HFFc6 (cell line): Measurements from ENCODE around the gene EPAS1. TPM values are rescaled to one million over a fixed set of nuclear protein-coding genes. Genes with fewer than 3 reads are reported as not detected.

Experiments used
- DNase-seq: peaks from one replicate; pipeline ENCODE4 v3.0.0-alpha.2; 2018
- H3K27ac Mint-ChIP-seq: 2 replicates; pipeline ENCODE4 v1.8.0; 2020; ENCODE audit warnings: mild to moderate bottlenecking, mixed read lengths
- H3K27me3 Mint-ChIP-seq: 2 replicates; pipeline ENCODE4 v1.8.0; 2021; ENCODE audit warnings: mild to moderate bottlenecking, moderate library complexity, mixed read lengths; ENCODE audit not compliant: insufficient read depth
- H3K36me3 Mint-ChIP-seq: 2 replicates; pipeline ENCODE4 v1.8.0; 2021; ENCODE audit warnings: low read depth, mixed read lengths
- H3K4me1 Mint-ChIP-seq: 2 replicates; pipeline ENCODE4 v1.8.0; 2020; ENCODE audit warnings: low read depth, mixed read lengths
- H3K4me3 Mint-ChIP-seq: 2 replicates; pipeline ENCODE4 v1.8.0; 2020; ENCODE audit warnings: mild to moderate bottlenecking, moderate library complexity, mixed read lengths
- H3K9me3 Mint-ChIP-seq: 2 replicates; pipeline ENCODE4 v1.8.0; 2020; ENCODE audit warnings: mild to moderate bottlenecking, mixed read lengths
- total RNA-seq, 6 experiments: library from RNA; stranded (reverse); fragmentation: NEBNext Ultra II Directional; extraction: Animal tissue kit (Norgen Biotek cat#: 25700); gene quantifications; 2 replicates in 1 of 6; 3 replicates in 5 of 6; pipeline ENCODE4 v1.2.3, GENCODE V29; 2021
- TF ChIP-seq, protein P1 (sequence below): fragments of 200-600 bp; sonication (generic); IDR thresholded peaks from 2 replicates; pipeline ENCODE4 v1.5.0; 2021; ENCODE audit warnings: antibody characterized with exemption, mild to moderate bottlenecking

The EPAS1 gene
- total RNA-seq, 6 experiments from 2014 or later = 93.5 to 115 (median 101) TPM

DNA sequence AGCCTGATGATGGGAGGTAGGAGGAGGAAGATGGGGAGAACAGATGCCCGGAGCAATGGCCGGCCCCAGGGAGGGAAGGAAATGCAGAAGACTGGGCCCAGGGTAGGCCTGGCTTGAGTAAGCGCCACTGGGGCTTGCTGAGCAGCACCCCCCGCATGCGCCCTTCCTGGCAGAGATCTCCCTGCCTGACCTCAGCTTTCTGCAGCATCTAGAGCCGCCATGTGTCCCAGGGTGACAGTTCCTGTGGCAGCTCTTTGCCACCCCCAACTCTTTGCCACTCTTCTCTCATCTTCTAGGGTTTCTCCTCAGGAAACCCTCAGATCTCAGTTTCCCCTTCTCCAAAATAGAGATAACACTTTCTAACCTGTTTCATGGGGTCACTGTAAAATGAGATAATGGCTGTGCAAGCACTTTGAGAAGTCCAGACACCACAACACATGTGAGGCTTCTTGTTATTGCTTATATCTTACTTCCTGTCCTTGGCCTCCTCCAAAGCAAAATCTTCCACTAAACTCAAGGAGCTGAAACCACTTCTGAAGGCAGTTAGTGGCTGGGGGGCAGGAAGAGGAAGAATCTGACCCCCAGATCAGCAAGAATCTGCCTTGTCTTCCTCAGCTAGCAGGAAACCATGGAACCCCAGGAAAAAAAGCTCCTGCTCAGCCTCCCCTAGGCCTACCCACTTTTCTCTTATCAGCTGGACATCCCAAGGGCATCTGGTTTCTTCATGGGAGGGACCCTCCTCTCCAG lies 64.9 kb downstream of the EPAS1 start:
- DNase-seq = no peak
- H3K27me3 Mint-ChIP-seq = no peaks in the 10 kb centered on the region; the same call in 1 of the 2 replicates
- no peak overlapping the region for H3K4me3 Mint-ChIP-seq
- H3K36me3 Mint-ChIP-seq = peaks cover 49% of the 10 kb centered on the region
- TF ChIP-seq, protein P1, sequence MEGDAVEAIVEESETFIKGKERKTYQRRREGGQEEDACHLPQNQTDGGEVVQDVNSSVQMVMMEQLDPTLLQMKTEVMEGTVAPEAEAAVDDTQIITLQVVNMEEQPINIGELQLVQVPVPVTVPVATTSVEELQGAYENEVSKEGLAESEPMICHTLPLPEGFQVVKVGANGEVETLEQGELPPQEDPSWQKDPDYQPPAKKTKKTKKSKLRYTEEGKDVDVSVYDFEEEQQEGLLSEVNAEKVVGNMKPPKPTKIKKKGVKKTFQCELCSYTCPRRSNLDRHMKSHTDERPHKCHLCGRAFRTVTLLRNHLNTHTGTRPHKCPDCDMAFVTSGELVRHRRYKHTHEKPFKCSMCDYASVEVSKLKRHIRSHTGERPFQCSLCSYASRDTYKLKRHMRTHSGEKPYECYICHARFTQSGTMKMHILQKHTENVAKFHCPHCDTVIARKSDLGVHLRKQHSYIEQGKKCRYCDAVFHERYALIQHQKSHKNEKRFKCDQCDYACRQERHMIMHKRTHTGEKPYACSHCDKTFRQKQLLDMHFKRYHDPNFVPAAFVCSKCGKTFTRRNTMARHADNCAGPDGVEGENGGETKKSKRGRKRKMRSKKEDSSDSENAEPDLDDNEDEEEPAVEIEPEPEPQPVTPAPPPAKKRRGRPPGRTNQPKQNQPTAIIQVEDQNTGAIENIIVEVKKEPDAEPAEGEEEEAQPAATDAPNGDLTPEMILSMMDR = no peak
- peaks cover 40% of the 10 kb centered on the region for H3K4me1 Mint-ChIP-seq
- H3K9me3 Mint-ChIP-seq = no peaks in the 10 kb centered on the region
- H3K27ac Mint-ChIP-seq = peak overlapping the region; percentile 49; the same call in 1 of the 2 replicates

DNA sequence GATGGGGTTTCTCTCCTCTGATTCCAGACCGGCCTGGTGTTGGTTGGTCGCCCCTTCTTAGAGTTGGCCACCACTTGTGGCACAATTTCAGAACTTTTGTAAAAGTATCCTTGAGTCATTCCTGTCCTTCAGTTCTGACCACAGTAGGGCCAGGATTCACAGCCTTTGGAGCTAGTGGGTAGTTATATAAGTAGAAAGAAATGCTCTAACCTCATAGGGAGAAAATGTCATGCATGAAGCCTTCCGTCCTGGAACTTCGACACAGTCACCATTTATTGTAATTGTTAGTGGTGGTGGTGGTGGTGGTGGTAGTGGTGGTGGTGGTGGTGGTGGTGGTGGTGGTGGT lies 65.4 kb downstream of the EPAS1 start:
- DNase-seq = no peak

DNA sequence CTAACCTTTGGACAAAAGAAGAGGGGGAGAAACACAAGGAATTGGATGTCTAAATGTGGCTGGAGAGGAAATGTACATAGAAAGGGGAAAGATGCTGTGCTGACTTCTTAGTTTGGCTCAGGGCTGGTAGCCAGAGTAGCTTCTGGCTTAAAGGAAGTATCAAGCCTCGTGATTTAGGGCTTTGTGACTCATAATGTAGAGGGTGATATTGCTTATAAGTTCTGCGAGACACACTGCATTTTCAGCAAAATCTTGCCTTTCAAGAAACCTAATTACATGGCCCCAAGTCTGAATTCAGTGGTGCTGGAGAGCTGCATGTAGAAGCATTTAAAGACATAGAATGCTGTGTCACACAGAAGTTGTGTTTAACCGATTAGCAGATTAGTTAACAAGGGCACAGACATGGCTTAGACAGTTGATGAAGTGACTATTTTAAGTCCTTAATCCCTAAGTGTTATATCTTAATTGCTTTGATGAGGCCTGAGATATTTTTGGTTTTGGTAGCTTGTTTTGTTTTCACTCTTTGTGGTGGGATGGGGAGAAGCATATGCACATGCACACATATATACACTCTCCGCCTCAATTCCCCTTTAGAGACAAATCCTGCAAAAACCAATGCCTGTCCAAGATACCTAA lies 66.4 kb downstream of the EPAS1 start:
- Mint-ChIP-seq H3K27ac (peak overlapping the region; percentile 64), H3K36me3 (peaks cover 34% of the 10 kb centered on the region), H3K4me3 (no peak overlapping the region), H3K9me3 (no peaks in the 10 kb centered on the region), H3K27me3 (no peaks in the 10 kb centered on the region), H3K4me1 (peaks cover 40% of the 10 kb centered on the region)
- peak; percentile 47 for DNase-seq
- TF ChIP-seq, protein P1 = no peak

More for the DNA sequence above, 65.4 kb downstream of the EPAS1 start:
- TF ChIP-seq, protein P1 = no peak
- no peak overlapping the region for H3K4me3 Mint-ChIP-seq
- peak overlapping the region; percentile 49; the same call in 1 of the 2 replicates for H3K27ac Mint-ChIP-seq
- no peaks in the 10 kb centered on the region for H3K9me3 Mint-ChIP-seq
- peaks cover 44% of the 10 kb centered on the region for H3K36me3 Mint-ChIP-seq
- H3K27me3 Mint-ChIP-seq = no peaks in the 10 kb centered on the region; the same call in 1 of the 2 replicates
- H3K4me1 Mint-ChIP-seq = peaks cover 40% of the 10 kb centered on the region

DNA sequence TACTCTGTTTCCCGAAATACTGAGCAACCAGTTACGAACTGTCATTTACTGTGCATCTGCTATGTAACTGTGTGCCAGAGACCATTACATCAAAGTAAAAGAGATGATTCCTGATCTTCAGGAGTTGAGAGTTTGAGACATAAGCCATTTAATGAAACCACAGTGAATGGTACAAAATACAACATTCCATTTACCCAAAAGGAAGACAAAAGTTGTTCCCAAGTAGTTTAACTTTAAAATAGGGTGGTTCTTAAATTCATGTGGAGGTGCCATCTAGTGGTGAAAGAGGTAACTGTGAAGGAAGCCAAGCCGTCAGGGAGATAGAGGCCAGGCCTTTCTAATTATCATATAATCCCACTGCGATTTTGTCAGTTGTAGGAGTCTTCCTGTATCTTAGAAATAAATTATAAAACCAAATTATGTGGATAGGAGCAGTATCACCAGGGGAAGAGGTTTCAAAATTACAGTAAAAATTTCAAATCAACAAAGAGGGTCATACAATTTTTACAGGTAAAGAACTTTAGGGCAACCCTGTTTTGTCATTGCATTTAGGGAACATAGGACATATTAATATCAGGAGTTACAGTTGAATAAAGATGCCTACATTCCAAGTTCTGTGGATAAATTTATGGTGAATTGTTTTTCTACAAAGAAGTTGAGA lies 67.7 kb downstream of the EPAS1 start:
- DNase-seq = peak; percentile 46
- 0 out of 2 replicates have a peak, but pooled peaks cover 2% of the 10 kb centered on the region for H3K27me3 Mint-ChIP-seq
- TF ChIP-seq, protein P1 = peak; percentile 94
- peaks cover 43% of the 10 kb centered on the region for H3K4me1 Mint-ChIP-seq
- H3K9me3 Mint-ChIP-seq = no peaks in the 10 kb centered on the region
- no peak overlapping the region for H3K4me3 Mint-ChIP-seq
- H3K27ac Mint-ChIP-seq = no peak overlapping the region; the same call in 1 of the 2 replicates
- peaks cover 29% of the 10 kb centered on the region for H3K36me3 Mint-ChIP-seq

DNA sequence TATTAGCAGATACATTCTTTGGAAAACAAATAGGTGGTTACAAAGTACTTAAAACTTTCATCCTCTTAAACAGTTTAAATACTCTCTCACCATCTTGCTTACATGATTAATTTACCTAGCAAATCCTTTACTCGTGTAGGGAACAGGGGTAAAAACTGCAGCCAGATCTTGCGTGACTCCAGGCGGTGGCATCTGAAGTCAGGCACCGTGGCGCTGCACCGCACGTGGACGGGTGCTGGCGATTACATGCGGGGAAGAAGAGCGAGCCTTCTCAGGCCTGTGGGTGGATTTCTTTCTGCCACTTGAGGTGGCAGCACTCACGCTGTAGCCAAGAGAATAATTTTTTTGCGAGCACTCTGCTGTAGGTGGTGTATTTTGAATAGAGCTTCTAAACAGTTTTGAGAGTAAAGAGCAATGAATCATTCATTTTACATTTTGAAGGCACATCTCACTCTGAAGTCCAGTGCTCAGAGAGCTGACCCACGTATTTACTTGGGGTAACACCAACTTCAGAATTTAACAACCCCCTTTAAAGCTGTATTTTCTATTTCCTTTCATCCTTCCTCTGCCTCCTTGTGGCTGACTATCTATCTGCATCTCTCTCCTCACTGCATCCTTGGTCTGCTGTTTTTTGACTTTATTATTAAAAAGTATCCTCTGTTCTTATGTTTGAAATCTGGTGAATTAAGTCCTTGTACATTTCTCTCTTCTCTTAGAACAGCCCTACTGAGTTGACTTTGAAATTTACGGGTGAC lies 68.9 kb downstream of the EPAS1 start:
- H3K36me3 Mint-ChIP-seq = peaks cover 26% of the 10 kb centered on the region
- TF ChIP-seq, protein P1 = peak; percentile 83
- no peak overlapping the region for H3K4me3 Mint-ChIP-seq
- 0 out of 2 replicates have a peak, but pooled peaks cover 2% of the 10 kb centered on the region for H3K27me3 Mint-ChIP-seq
- H3K27ac Mint-ChIP-seq = no peak overlapping the region
- peak; percentile 16 for DNase-seq
- peaks cover 45% of the 10 kb centered on the region for H3K4me1 Mint-ChIP-seq
- H3K9me3 Mint-ChIP-seq = no peaks in the 10 kb centered on the region
